GM19463 (cell line): Measurements from ENCODE around the gene CEBPZOS.
"Not testable (repeated sequence)": the region's sequence is repeated elsewhere in the genome, so short reads cannot be mapped to it uniquely, and the experiment has no call there.

Experiments
- ATAC-seq: cut with Tn5 transposase; IDR thresholded peaks from one replicate; pipeline ENCODE4 v1.9.1; 2021; ENCODE audit warnings: mild to moderate bottlenecking, moderate library complexity; ENCODE audit not compliant: unreplicated experiment

CEBPZOS gene

GRCh38 chr2:37190290-37190689 lies 6.0 kb upstream of the CEBPZOS start:
- ATAC-seq = no peak

GRCh38 chr2:37191253-37191652 lies 5.0 kb upstream of the CEBPZOS start:
- no peak for ATAC-seq

- no peak for ATAC-seq
These were observed 4.5 kb upstream of the CEBPZOS start for GRCh38 chr2:37191747-37192146.

- ATAC-seq = no peak
These were observed 3.7 kb upstream of the CEBPZOS start for GRCh38 chr2:37192551-37192950.

- not testable (repeated sequence) for ATAC-seq
These were observed 405 bp upstream of the CEBPZOS start for GRCh38 chr2:37195862-37196319.

GRCh38 chr2:37198681-37199065 lies 2.4 kb downstream of the CEBPZOS start:
- no peak for ATAC-seq

- ATAC-seq = no peak
These were observed 4.9 kb downstream of the CEBPZOS start for GRCh38 chr2:37201208-37201607.

- ATAC-seq = no peak
These were observed 5.5 kb downstream of the CEBPZOS start for GRCh38 chr2:37201766-37202165.

- no peak for ATAC-seq
These were observed 7.4 kb downstream of the CEBPZOS start for GRCh38 chr2:37203708-37204107.

- ATAC-seq = not testable (repeated sequence)
These were observed 8.9 kb downstream of the CEBPZOS start for GRCh38 chr2:37205071-37205661.

- no peak for ATAC-seq
These were observed 9.5 kb downstream of the CEBPZOS start for GRCh38 chr2:37205689-37206341.

- not testable (repeated sequence) for ATAC-seq
These were observed 10.5 kb downstream of the CEBPZOS start for GRCh38 chr2:37206760-37207159.

- ATAC-seq = no peak
These were observed 14.9 kb downstream of the CEBPZOS start for GRCh38 chr2:37211212-37211611.

GRCh38 chr2:37211939-37212338 lies 15.6 kb downstream of the CEBPZOS start:
- no peak for ATAC-seq

GRCh38 chr2:37215250-37215649 lies 19.0 kb downstream of the CEBPZOS start:
- ATAC-seq = no peak

- ATAC-seq = no peak
These were observed 22.8 kb downstream of the CEBPZOS start for GRCh38 chr2:37219046-37219445.

- no peak for ATAC-seq
These were observed 26.8 kb downstream of the CEBPZOS start for GRCh38 chr2:37223131-37223530.

GRCh38 chr2:37224063-37224462 lies 27.8 kb downstream of the CEBPZOS start:
- ATAC-seq = no peak

- ATAC-seq = not testable (repeated sequence)
These were observed 28.8 kb downstream of the CEBPZOS start for GRCh38 chr2:37225129-37225528.

- no peak for ATAC-seq
These were observed 30.6 kb downstream of the CEBPZOS start for GRCh38 chr2:37226863-37227262.

GRCh38 chr2:37228788-37229187 lies 32.5 kb downstream of the CEBPZOS start:
- ATAC-seq = no peak

GRCh38 chr2:37230581-37230980 lies 34.3 kb downstream of the CEBPZOS start:
- ATAC-seq = no peak
